OCI-LY7 (cell line): Measurements from ENCODE around the gene XK. TPM values are rescaled to one million over a fixed set of nuclear protein-coding genes. Genes with fewer than 3 reads are reported as not detected.
A peak's percentile ranks its signal among the peaks of the same experiment; 100 is the strongest.

Experiments used
- BruUV-seq: library from RNA; stranded (reverse); fragments of 400-500 nt; replicated peaks from 2 replicates; lab custom pipeline; 2021; lab: Mats Ljungman, UMichigan
- CTCF ChIA-PET: fragments of 300-600 bp; sonication (Branson Sonifier 250); formaldehyde crosslinking; loops from one replicate; lab custom pipeline; 2022; ENCODE audit warnings: antibody characterized with exemption; ENCODE audit not compliant: unreplicated experiment; lab: Charles Lee
- POLR2A ChIA-PET: fragments of 300-600 bp; sonication (Branson Sonifier 250); formaldehyde crosslinking; loops from one replicate; lab custom pipeline; 2022; ENCODE audit warnings: antibody characterized with exemption; lab: Charles Lee
- DNase-seq: peaks from one replicate; pipeline ENCODE4 v3.0.0-alpha.2; 2015; ENCODE audit warnings: low spot score
- H2AFZ ChIP-seq: fragments of 200-600 bp; sonication (generic), shearing (Covaris generic); 2 replicates; pipeline ENCODE4 v1.6.1; 2014; ENCODE audit warnings: mild to moderate bottlenecking, antibody characterized with exemption, low read length, moderate library complexity
- H3K27ac ChIP-seq: fragments of 200-600 bp; sonication (generic); 2 replicates; pipeline ENCODE4 v1.5.1; 2014; ENCODE audit warnings: mixed run types, low read depth, mild to moderate bottlenecking, moderate library complexity, low read length, inconsistent platforms; ENCODE audit not compliant: poor library complexity, severe bottlenecking
- H3K36me3 ChIP-seq: fragments of 200-600 bp; sonication (generic); 2 replicates; pipeline ENCODE4 v1.6.1; 2014; ENCODE audit warnings: mild to moderate bottlenecking, antibody characterized with exemption, low read length, moderate library complexity, mixed read lengths; ENCODE audit not compliant: insufficient read depth
- H3K4me1 ChIP-seq: fragments of 200-600 bp; sonication (generic); 2 replicates; pipeline ENCODE4 v1.5.1; 2014; ENCODE audit warnings: mild to moderate bottlenecking, low read length; ENCODE audit not compliant: insufficient read depth, poor library complexity, severe bottlenecking
- H3K4me2 ChIP-seq: fragments of 200-600 bp; sonication (generic); 2 replicates; pipeline ENCODE4 v1.6.1; 2014; ENCODE audit warnings: mild to moderate bottlenecking, low read length
- H3K4me3 ChIP-seq: fragments of 200-600 bp; sonication (generic); 2 replicates; pipeline ENCODE4 v1.5.1; 2014; ENCODE audit warnings: mild to moderate bottlenecking, low read depth, low read length; ENCODE audit not compliant: poor library complexity, severe bottlenecking
- H3K79me2 ChIP-seq: fragments of 200-600 bp; sonication (generic); 2 replicates; pipeline ENCODE4 v1.6.1; 2016; ENCODE audit warnings: low read depth, mild to moderate bottlenecking, low read length, moderate library complexity, mixed read lengths; ENCODE audit not compliant: insufficient read depth
- H3K9me2 ChIP-seq: fragments of 200-600 bp; sonication (generic); 2 replicates; pipeline ENCODE4 v1.6.1; 2016; ENCODE audit warnings: mild to moderate bottlenecking, low read length, mixed read lengths; ENCODE audit not compliant: insufficient read depth
- H3K9me3 ChIP-seq: fragments of 200-600 bp; sonication (generic); 2 replicates; pipeline ENCODE4 v1.6.1; 2014; ENCODE audit warnings: mild to moderate bottlenecking, mixed run types, low read length, mixed read lengths
- H4K20me1 ChIP-seq: fragments of 200-600 bp; sonication (generic); 2 replicates; pipeline ENCODE4 v1.6.1; 2014; ENCODE audit warnings: mild to moderate bottlenecking, antibody characterized with exemption, low read length, moderate library complexity, mixed read lengths; ENCODE audit not compliant: insufficient read depth
- CTCF ChIP-seq: fragments of 200-600 bp; sonication (generic); conservative IDR thresholded peaks from 2 replicates; pipeline ENCODE4 v1.5.1; 2014; ENCODE audit warnings: mild to moderate bottlenecking, antibody characterized with exemption, low read length, moderate library complexity, mixed read lengths
- EZH2phosphoT487 ChIP-seq: fragments of 200-600 bp; sonication (generic); IDR thresholded peaks from 2 replicates; pipeline ENCODE4 v1.6.1; 2018; ENCODE audit warnings: low read depth, borderline replicate concordance, mild to moderate bottlenecking, mixed run types, antibody characterized with exemption, low read length, moderate library complexity, mixed read lengths
- intact Hi-C: fragments of 100-400 bp; cut with micrococcal nuclease; formaldehyde crosslinking; loops from one replicate; pipeline ENCODE4 v1.10.0; 2022; ENCODE audit not compliant: unreplicated experiment
- total RNA-seq, 2 experiments: library from RNA; depleted of rRNA in 1 of 2; stranded (reverse); fragments of >200 nt in 1 of 2; shearing (Covaris generic) in 1 of 2; gene quantifications; 2 replicates each; pipeline ENCODE4 v1.2.3, GENCODE V29; 2014 to 2022

Gene XK
- total RNA-seq, 2 experiments from 2014 or later: 0.70 TPM; not detected in 1

- ChIA-PET POLR2A (interaction anchor here (1.2 to 1.5 kb wide), 4 partner anchors 12 to 57 kb away, joined by 3 to 7 read pairs (median 4); partner anchors contain the start of gene CYBB), CTCF (no interaction called here)
- Histone ChIP-seq H3K79me2 (no peaks in the 10 kb centered on the region), H3K9me3 (no peaks in the 10 kb centered on the region), H3K4me1 (peaks cover 68% of the 10 kb centered on the region), H3K4me3 (no peak overlapping the region), H3K4me2 (peak overlapping the region; percentile 15; the same call in 1 of the 2 replicates), H3K27ac (no peak overlapping the region), H2AFZ (0 out of 2 replicates have a peak overlapping the region, but pooled peaks have one; percentile 19), H4K20me1 (no peaks in the 10 kb centered on the region), H3K9me2 (no peaks in the 10 kb centered on the region), H3K36me3 (no peaks in the 10 kb centered on the region; the same call in 1 of the 2 replicates)
- DNase-seq: no peak
- TF ChIP-seq EZH2phosphoT487: no peak
- no peak for TF ChIP-seq CTCF
- no TSS peak for BruUV-seq
- intact Hi-C loops: no loop called here
Measured at GRCh38 chrX:37759878-37760418, 74.4 kb downstream of the XK start.

DNA sequence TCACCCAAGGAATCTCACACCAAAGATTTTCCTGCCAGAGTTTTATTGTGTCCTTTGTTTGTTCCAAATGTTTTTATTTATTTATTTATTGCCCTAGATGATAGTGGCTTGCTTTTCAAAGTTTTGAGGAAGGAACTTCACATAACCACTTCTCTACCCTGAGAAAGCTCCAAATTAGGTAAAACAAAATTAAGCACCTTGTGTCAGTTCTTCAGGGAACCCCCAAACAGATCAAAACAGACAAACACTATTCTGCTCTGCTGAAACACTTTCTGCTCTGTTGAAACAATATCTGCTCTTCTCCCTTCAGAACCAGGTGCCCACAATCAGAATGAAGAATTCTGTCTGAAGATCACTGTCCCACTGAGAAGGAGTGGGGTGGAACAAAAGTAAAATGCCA is 77.8 kb downstream of the XK start:
- intact Hi-C loops: no loop called here
- DNase-seq: no peak
- ChIA-PET POLR2A (interaction anchor here (0.6 to 3.7 kb wide), 10 partner anchors 8 to 1213 kb away, joined by 3 to 51 read pairs (median 4); partner anchors contain the start of gene CYBB), CTCF (interaction anchor here (0.5 kb wide), 1 partner anchor 52 kb away, joined by 3 read pairs; no protein-coding TSS in a partner anchor)
- H3K36me3 ChIP-seq: no peaks in the 10 kb centered on the region; the same call in 1 of the 2 replicates
- H3K4me2 ChIP-seq: 0 out of 2 replicates have a peak overlapping the region, but pooled peaks have one; percentile 23
- BruUV-seq: no TSS peak
- peak overlapping the region; percentile 92 for H2AFZ ChIP-seq
- no peak overlapping the region for H3K4me3 ChIP-seq
- no peaks in the 10 kb centered on the region for H4K20me1 ChIP-seq
- H3K9me2 ChIP-seq: no peaks in the 10 kb centered on the region
- H3K79me2 ChIP-seq: no peaks in the 10 kb centered on the region
- peaks cover 46% of the 10 kb centered on the region for H3K4me1 ChIP-seq
- H3K9me3 ChIP-seq: no peaks in the 10 kb centered on the region
- TF ChIP-seq CTCF: no peak
- TF ChIP-seq EZH2phosphoT487: no peak
- H3K27ac ChIP-seq: no peak overlapping the region

- Histone ChIP-seq H4K20me1 (no peaks in the 10 kb centered on the region), H2AFZ (peak overlapping the region; percentile 54; the same call in 1 of the 2 replicates), H3K79me2 (no peaks in the 10 kb centered on the region), H3K4me1 (peaks cover 28% of the 10 kb centered on the region), H3K9me2 (no peaks in the 10 kb centered on the region), H3K4me2 (no peak overlapping the region), H3K9me3 (no peaks in the 10 kb centered on the region), H3K4me3 (no peak overlapping the region), H3K36me3 (no peaks in the 10 kb centered on the region; the same call in 1 of the 2 replicates), H3K27ac (no peak overlapping the region)
- CTCF ChIA-PET: no interaction called here
- BruUV-seq: no TSS peak
- no peak for DNase-seq
- TF ChIP-seq EZH2phosphoT487 (no peak), CTCF (no peak)
- POLR2A ChIA-PET: interaction anchor here (1.0 to 1.6 kb wide), 2 partner anchors 9 to 18 kb away, joined by 6 read pairs; no protein-coding TSS in a partner anchor
- intact Hi-C loops: no loop called here
Measured at GRCh38 chrX:37765507-37765906, 79.9 kb downstream of the XK start.
